ENCODE results near the gene TMEM190.

TMEM190 gene

DNA sequence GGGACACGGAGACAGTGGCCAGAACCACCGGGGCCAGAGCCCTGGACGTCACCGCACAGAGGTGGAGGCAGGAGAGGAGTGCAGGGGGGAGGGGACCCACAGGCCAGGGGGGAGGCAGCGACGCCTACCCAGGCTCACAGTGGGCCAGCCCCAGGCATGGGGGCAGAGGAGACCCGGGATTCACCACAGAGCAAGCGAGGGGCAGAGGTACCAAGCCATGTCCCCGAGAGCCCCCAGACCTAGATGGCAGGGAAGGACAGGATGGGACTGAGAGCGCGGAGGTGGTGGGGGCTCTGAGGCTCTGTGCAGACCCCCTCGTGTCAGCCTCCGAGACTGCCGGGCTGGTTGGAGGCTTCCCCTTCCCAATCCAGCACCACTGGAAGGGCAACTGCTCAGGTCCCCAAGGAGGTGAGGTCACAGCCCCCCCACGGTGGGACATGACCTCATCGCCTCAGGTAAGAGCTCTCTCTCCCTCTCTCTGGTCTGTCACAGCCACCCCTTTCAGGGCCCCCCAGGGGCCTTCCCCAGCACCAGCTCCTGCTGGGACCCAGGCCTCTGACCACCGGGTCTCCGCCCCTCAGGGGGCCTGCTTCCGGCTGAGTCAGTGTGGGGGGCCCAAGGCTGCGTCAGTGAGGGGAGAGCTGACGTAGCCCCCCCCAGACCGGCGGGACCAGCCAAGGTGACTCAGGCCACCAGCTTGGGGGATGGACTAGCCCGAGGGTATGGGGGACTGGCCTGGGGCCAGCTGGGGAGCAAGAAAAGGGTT is 4.1 kb upstream of the TMEM190 start:
- no peak for DNase-seq

DNA sequence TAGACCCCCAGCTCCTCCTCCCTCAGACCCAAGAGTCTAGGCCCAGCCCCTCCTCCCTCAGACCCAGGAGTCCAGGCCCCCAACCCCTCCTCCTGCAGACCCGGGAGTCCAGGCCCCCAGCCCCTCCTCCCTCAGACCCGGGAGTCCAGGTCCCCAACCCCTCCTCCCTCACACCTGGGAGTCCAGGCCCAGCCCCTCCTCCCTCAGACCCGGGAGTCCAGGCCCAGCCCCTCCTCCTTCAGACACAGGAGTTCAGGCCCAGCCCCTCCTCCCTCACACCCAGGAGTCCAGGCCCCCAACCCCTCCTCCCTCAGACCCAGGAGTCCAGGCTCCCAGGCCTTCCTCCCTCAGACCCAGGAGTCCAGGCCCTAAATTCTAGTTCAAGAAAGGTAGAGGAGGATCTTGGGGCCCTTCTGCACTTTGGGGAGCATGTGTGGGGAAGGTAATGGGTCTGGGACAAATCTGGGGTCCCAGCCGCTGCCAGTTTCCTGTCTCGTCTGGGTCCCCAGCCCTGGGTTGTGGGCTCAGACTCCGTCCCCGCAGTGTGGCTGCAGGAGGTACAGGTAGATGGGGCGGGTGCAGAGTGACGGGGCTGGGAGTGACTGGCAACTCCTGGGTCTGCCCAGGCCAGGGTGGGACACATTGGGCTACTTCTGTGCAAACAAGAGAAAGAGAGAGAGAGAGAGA is 3.2 kb upstream of the TMEM190 start:
- DNase-seq: no peak

DNA sequence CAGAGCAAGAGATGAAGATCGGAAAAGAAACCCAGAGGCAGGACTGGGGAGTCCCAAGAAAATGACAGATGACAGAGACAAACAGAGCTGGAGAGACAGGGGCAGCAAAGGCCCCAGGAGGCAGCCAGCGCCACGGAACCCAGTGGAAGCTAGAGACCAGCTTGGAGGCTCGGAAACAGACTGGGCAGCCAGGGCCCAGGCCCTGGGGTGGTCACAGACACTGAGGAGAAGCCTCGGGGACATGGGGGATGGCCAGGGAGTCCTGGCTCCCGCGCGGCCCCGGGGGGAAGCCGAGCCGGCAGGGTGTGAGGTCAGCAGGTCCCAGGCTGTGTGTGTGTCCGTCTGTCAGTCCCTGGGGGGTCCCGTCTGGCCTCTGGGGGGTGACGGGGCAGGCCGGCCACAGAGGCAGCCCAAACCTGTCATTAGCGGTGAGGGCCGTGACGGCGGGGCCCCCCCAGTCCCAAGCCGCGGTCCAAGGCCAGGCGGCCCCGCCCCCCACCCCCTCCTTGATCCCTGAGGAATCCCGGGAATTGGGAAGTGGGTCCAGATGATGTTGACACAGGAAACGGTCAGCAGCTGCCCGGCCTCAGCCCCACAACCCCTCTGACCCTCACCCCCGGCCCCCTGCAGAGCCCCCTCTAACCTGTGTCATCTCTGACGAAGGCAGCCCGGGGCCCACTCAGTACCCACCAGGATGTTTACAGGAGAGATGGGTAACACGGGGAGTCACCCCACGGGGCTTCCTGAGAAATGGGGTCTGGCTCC is 2.5 kb upstream of the TMEM190 start:
- DNase-seq: no peak

DNA sequence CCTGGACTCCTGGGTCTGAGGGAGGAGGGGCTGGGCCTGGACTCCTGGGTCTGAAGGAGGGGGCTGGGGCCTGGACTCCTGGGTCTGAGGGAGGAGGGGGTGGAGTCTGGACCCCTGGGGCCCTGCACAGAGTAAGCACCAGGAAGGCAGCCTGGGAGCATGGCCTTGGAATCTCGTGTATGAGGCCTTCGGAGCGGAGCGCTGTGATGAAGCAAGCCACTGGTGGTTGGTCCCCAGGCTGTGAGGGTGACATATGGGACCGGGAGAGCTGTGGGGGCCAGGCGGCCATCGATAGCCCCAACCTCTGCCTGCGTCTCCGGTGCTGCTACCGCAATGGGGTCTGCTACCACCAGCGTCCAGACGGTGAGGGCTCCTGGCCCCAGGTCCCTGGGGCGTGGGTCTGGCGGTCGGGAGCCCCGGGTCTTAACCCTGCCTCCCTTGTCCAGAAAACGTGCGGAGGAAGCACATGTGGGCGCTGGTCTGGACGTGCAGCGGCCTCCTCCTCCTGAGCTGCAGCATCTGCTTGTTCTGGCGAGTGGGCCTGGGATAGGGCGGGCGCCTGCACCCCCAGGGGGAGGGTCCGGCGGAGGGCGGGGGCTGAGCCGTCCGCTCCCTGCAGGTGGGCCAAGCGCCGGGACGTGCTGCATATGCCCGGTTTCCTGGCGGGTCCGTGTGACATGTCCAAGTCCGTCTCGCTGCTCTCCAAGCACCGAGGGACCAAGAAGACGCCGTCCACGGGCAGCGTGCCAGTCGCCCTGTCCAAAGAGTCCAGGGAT is 918 bp downstream of the TMEM190 start:
- DNase-seq: no peak

DNA sequence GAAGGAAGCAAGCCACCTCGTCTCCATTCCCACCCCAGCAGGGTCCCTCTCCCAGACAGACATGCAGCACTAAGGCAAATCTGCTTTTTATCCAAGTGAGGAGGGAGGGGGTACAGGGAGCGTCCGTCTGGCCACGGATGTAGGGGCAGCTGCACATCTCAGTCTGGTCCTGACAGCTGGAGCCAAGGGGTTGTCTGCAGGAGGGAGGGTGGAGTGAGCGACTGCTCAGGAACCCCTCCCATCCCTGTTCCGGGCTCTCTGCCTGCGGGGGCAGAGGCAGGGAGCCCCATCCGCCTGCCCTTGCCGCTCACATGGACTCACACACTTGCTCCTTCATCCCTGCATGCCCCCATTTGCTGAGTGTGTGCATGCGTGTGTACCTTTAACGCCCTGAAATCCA is 2.5 kb downstream of the TMEM190 start:
- no peak for DNase-seq

DNA sequence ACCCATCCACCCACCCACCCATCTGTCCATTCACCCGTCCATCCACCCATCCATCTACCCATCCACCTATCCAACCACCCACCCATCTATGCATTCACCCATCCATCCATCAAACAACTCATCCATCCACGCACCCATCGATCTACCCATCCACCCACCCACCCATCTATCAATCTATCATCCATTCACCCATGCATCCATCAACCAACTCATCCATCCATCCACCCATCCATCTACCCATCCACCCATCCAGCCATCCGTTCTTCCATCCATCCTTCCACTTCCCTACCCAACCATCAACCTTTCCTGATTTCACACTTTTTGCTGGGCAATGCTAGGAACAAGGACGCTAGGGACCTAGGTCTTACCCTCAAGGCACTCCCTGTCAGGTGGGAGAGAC is 5.4 kb downstream of the TMEM190 start:
- no peak for DNase-seq

DNA sequence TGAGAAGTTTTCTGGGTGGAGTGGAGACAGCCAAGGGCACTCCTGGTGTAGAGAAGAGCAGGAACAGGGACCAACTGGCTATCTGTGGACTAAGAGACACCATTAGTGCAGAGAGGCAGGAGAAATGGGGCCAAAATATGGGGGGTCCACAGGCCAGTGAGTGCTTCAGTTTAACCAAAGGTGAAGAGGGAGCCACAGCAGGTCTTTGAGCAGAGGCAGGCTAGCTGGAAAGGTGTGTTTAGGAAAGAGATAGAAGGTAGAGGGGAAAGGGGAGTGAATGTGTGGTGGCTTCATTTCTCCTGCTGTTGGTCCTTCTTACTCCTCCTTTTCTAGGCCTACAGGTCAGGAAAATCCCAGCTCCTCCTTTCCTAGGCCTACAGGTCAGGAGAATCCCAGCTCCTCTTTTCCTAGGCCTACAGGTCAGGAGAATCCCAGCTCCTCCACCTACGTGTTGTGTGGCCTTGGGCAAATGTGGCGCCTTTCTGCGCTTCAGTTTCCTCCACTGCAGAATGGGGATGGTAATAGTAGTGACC is 6.0 kb downstream of the TMEM190 start:
- DNase-seq: no peak

DNA sequence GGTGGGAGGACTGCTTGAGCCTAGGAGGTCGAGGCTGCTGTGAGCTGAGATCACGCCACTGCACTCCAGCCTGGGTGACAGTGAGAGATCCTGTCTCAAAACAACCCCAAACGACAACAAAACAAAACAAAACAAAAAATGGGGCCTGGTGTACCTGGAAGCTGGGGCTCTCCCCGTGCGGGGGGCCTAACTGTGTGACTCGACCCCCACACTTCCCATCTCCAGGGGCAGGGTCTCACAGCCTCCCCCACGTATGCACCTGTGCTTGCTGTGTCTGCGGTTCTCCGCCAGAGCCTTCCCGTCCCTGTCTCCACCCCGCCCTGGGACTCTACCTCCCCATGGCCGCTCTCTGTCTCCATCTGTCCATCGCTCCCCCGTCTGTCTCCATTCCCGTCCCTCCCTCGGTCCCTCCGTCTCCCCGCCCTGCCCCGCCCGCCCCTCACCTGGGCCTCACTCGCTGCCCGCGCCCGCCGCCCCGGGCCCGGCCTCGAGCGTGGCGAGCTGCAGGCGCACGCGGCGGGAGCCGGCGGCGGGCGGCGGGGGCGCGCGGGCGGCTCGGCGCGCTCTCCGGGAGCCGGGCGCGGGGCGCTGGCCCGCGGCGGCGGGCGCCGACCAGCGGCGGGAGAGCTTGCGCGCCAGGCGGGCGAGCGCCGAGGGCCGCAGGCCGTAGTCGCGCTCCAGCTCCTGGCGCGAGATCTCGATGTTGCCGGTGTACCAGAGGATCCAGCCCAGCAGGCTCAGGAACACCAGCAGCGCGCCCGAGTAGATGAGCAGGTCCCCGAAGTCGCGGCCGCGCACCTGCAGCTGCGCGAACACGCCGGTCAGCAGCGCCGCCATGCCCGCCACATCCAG is 6.9 kb downstream of the TMEM190 start:
- peak; percentile 82 for DNase-seq

DNA sequence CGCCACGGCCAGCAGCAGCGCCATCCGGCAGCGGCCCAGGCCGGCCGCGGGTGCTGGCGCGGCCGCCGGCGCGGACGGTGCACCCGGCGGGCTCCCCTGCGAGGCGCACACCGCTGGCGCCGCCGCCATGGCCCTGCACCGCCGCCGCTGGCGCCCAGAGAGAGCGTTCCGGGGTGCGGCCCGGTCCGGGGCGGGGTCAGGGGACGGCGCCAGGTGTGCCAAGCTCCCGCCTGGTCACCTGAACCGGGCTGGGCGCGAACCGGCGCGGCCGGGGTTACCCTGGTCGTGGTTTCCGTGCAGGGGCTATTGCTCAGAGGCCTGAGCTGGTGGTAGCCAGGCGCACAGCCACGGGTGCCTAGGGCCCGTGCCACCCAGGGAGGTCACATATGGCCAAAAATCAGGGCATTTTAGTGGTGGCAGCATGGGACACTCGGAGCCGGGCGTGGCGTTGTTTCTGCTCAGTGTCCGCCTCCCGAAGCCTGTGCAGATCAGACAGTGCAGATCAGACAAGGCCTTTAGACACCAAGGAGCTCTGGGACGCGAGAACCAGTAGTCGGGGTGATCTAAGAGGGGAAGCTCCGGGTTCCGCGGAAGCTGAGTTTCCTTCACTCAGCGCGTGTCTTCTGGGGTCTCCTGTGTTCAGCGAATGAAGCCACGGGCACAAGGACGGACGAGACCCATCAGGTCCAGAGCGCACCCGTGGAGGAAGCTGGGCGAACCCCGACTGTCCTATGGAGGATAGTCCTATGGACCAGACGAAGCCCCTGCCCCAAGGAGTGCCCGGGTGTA is 7.7 kb downstream of the TMEM190 start, which contains the start of gene TMEM238:
Gene TMEM238, minus strand, starts transcription at position 162 of the 789 bp plus-strand sequence. Its CDS starts 33 bp downstream, at position 129.
- peak; percentile 72 for DNase-seq

DNA sequence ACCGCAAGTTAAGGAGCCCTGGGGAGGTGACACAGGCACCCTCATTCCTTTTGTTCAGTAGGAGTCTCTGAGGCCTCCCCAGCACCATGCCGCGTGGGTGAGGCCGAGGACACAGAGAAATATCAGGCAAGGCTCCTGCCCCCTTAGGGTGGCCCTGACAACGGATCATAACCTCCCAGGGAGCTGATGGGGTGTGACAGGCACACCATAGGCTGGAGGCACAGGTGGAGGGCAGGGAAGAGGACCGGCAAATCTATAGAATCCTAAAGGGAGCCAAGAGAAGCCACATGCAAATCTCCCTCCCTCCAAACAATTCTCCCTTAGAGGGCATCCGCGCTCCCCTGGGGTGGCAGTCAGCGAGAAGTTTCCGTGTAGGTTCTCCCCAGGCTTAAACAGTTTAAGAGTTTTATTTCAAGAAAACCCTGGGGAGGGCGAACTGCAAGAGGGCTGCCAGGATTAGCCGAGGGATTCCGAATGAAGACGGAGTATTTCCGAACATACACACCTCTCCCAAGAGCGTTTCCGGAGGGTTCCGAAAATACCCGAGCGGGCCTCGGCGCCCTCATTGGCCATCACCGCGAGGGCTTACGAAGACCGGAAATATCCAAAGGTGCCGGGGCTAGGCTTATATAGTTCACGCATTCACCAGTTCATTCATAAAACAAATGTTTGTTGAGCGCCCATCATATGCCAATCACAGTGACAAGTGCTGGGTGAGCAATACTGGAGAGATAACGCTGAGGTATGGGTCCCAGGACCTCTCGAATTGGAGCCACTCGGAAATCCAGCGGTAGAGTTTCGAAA is 8.5 kb downstream of the TMEM190 start:
- peak; percentile 92 for DNase-seq

DNA sequence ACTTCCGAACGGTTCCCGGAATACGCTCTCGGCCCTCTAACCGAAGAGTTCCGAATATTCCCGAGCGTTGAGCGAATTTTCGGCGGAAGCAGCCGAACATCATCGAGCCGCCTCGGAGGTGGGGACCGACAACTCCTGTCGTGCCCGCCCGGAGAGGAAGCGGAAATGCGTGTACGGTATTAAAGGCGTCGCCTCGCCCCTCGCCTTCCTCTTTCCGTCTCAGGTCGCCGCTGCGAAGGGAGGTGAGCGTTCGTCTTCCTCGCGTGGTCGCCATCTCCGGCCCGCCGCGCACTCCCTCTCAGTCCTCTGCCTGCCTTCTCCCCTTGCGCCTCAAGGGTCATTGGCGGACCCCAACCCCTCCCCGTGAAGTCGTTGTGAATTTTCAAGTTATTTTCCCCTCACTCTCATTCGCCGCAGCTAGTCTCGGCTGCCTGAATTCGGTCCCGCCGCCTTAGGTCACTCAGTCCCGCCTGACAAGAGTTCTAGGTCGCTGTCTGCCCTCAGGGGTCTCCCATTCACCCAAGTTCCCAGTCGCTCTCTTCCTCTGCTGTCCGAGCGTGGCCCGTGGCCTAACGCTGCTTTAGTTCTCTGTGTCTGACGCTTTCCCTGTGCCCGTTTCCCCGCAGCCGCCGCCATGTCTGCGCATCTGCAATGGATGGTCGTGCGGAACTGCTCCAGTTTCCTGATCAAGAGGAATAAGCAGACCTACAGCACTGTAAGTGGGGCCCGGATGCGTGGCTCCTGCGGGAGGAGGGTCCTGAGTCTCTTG is 9.3 kb downstream of the TMEM190 start, which contains the start of gene RPL28:
Gene RPL28, plus strand, starts transcription at position 209 of the 769 bp plus-strand sequence. Its CDS starts 426 bp downstream, at position 635.
- DNase-seq: peak; percentile 98

DNA sequence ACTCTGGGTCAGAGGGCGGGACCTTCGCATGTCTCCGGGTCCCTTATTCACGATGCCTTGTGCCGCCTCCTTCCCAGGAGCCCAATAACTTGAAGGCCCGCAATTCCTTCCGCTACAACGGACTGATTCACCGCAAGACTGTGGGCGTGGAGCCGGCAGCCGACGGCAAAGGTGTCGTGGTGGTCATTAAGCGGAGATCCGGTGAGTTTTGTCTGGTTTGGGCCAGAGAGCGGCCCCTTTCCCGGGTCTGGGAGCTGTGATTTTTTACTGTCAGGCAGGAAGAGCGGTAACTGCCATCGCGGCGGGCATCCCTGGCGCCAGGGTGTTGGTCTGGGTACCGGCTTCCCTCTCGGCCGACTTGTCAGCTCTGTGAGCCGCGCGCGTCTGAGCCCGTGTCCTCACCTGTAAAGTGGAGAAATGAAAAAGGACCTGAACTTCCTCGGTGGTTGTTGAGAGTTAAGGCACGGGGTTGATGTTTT is 9.9 kb downstream of the TMEM190 start:
- DNase-seq: no peak

DNA sequence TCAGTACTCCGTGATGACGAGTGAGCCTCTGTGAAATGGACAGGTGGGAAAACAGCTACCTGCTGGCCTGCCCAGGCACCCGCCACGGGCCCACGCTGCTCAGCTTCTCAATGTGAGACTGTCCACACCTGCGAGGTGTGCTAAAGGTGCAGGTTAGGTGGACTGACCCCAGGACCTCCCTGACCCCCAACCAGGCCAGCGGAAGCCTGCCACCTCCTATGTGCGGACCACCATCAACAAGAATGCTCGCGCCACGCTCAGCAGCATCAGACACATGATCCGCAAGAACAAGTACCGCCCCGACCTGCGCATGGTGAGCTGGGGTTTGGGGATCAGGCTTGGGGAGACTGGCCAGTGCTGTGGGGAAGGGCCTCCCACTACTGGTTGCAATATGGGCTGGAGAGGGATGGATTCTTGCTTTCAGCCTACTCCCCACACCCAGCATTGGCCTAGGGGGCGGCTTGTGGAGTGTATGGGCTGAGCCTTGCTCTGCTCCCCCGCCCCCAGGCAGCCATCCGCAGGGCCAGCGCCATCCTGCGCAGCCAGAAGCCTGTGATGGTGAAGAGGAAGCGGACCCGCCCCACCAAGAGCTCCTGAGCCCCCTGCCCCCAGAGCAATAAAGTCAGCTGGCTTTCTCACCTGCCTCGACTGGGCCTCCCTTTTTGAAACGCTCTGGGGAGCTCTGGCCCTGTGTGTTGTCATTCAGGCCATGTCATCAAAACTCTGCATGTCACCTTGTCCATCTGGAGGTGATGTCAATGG is 11.3 kb downstream of the TMEM190 start:
- no peak for DNase-seq

DNA sequence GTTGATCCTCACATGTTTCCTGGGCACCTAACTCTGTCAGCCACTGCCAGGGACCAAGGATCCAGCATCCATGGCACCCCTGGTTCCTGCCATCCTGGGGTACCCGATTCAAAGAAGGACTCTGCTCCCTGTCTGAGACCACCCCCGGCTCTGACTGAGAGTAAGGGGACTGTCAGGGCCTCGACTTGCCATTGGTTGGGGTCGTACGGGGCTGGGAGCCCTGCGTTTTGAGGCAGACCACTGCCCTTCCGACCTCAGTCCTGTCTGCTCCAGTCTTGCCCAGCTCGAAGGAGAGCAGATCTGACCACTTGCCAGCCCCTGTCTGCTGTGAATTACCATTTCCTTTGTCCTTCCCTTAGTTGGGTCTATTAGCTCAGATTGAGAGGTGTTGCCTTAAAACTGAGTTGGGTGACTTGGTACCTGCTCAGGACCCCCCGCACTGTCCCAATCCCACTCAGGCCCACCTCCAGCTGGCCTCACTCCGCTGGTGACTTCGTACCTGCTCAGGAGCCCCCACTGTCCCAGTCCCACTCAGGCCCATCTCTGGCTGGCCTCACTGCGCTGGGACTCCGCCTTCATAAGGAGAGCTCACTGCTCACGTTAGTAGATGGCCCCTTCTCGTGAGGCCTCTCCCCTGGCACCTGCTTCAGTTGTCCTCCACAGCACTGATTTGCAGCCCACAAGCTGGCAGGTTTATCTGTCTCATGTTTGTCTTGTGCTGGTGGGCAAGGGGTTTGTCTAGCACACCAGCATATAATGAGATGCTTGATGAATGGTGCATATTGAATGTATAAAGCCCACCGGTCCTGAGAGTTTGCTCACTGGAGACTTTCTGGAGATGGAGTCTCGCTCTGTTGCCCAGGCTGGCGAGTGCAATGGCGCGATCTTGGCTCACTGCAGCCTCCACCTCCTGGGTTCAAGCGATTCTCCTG is 13.0 kb downstream of the TMEM190 start:
- DNase-seq: no peak

DNA sequence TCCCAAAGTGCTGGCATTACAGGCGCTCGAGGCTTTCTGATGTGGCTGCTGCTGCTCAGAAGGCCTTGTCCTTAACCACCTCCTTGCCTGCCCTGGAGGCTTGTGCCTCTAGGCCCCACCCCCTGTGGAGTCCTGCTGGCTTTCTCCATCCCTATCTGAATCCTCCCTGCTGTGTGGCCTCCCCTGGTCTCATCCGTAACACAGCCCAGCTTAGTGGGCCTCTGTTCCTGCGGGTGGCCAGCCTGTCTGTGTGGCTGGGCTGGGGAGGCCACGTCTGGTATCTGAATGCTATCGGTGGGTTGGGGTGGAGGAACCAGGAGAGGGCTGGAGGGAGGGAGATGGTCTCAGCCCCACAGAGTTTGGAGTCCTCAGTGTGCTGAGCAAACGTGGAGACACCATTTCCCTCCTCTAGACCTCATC is 13.8 kb downstream of the TMEM190 start:
- DNase-seq: no peak

DNA sequence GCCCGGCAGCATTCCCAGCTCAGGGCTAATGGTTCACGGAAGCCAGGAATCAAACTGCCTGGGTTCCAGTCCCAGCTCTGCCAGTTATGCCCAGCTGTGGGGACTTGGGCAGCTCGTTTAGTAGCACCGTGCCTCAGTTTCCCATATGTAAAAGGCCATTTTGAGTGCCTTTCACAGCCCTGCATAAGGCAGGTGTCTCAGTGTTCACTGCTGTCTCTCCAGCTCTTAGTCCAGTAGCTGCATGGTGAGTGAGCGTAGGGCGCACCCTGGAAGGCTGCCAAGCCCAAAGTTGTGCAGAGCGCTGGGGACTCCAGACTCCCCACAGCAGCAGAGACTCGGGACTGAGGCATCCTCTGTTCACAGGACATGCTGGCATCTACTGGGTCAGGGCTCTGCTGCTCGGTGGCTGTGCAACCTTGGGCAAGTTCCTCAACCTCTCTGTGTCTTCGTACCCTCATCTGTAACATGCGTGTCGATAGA is 14.6 kb downstream of the TMEM190 start:
- no peak for DNase-seq

Measured in activated CD8-positive, alpha-beta memory T cell treated with anti-CD3 and anti-CD28 coated beads, Interleukin-2, amount 50 U/mL, for 48 hours (primary cell).